Body of pancreas (tissue), 4 donors: Measurements from ENCODE around the gene FKBP7. TPM values are rescaled to one million over a fixed set of nuclear protein-coding genes. Genes with fewer than 3 reads are reported as not detected.

ENCODE experiments used
- ATAC-seq: fragments of 150-250 bp; one replicate; pipeline ENCODE4 v1.9.1; 2016
- DNase-seq, 4 donors: peaks; one replicate each; pipeline ENCODE4 v3.0.0-alpha.2; 2019
- H3K27ac ChIP-seq, 4 donors: fragments of 200-600 bp; sonication (generic); 1 replicate in 3 of 4; 2 replicates in 1 of 4; pipeline versions ENCODE4 v1.5.1 to v1.6.1; 2016 to 2019; ENCODE audit warnings: mild to moderate bottlenecking in 1 of 4, mixed read lengths in 1 of 4, moderate library complexity in 1 of 4
- H3K27me3 ChIP-seq, 2 donors: fragments of 200-600 bp; sonication (generic); one replicate each; pipeline ENCODE4 v1.6.0; 2016; ENCODE audit warnings: mild to moderate bottlenecking in 1 of 2
- H3K36me3 ChIP-seq, 2 donors: fragments of 200-600 bp; sonication (generic); replicated peaks in 1 of 2; 2 replicates each; pipeline ENCODE4 v1.5.1; 2016; ENCODE audit warnings: low read depth in 2 of 2; ENCODE audit not compliant: insufficient read depth in 1 of 2
- H3K4me1 ChIP-seq: fragments of 200-600 bp; sonication (generic); one replicate; pipeline ENCODE4 v1.6.0; 2016
- H3K4me3 ChIP-seq, 2 donors: fragments of 200-600 bp; sonication (generic); 1 replicate in 1 of 2; 2 replicates in 1 of 2; pipeline ENCODE4 v1.5.1; 2016 to 2019
- H3K9me3 ChIP-seq, 3 donors: fragments of 200-600 bp; sonication (generic); 1 replicate in 2 of 3; 2 replicates in 1 of 3; pipeline ENCODE4 v1.5.1; 2016
- CTCF ChIP-seq, 7 experiments: fragments of 450-650 bp in 4 of 7; fragments of 200-600 bp in 3 of 7; sonication (generic) in 3 of 7; IDR thresholded peaks; one replicate each; pipeline ENCODE4 v1.5.1; 2016 to 2019; ENCODE audit warnings: antibody characterized with exemption in 7 of 7
- POLR2A ChIP-seq, 3 donors: fragments of 450-650 bp; IDR thresholded peaks; one replicate each; pipeline ENCODE4 v1.6.1; 2016; ENCODE audit warnings: antibody characterized with exemption in 3 of 3, mild to moderate bottlenecking in 2 of 3
- WGBS, 2 donors: methylation state at CpG; one replicate each; pipeline ENCODE4 v1.1.5; 2017; 5-methylcytosine and 5-hydroxymethylcytosine counted together
- intact Hi-C: fragments of 100-400 bp; cut with DNase I; formaldehyde crosslinking; loops from one replicate; pipeline ENCODE4 v1.15.1; 2023
- total RNA-seq, 2 donors: library from RNA; depleted of rRNA; stranded (reverse); fragments of >200 nt; gene quantifications; one replicate each; pipeline ENCODE4 v1.1.0, GENCODE V29; 2016

The FKBP7 gene
- total RNA-seq, 2 donors from 2014 or later = 2.9 to 4.6 TPM

- intact Hi-C loops = no loop called here
- H3K36me3 ChIP-seq = peaks cover 0 to 12% of the 10 kb centered on the region in 2 donors
Observed at GRCh38 chr2:178506949-178507348, 28.5 kb upstream of the FKBP7 start.

GRCh38 chr2:178506524-178506923 lies 28.1 kb upstream of the FKBP7 start:
- TF ChIP-seq CTCF (IDR thresholded peaks at IDR 0.05) (no peak), POLR2A (IDR thresholded peaks at IDR 0.05) (no peak)
- Histone ChIP-seq H3K27me3 (no peaks in the 10 kb centered on the region), H3K36me3 (peaks cover 0 to 12% of the 10 kb centered on the region in 2 donors), H3K4me3 (no peak overlapping the region), H3K4me1 (no peaks in the 10 kb centered on the region), H3K27ac (no peak overlapping the region), H3K9me3 (no peaks in the 10 kb centered on the region)
- no peak for ATAC-seq
- intact Hi-C loops = no loop called here
- no peak for DNase-seq
- 80 to 92% methylated on average over 2 of the region's 2 CpGs for WGBS, 2 donors

More at GRCh38 chr2:178506949-178507348, 28.5 kb upstream of the FKBP7 start:
- ATAC-seq (no peak), DNase-seq (no peak)
- no peak overlapping the region for H3K27ac ChIP-seq
- 76 to 94% methylated on average over 1 of the region's 1 CpG for WGBS, 2 donors
- no peaks in the 10 kb centered on the region for H3K4me1 ChIP-seq
- no peak overlapping the region for H3K4me3 ChIP-seq
- no peak for TF ChIP-seq POLR2A (IDR thresholded peaks at IDR 0.05)
- no peaks in the 10 kb centered on the region for H3K27me3 ChIP-seq
- no peaks in the 10 kb centered on the region for H3K9me3 ChIP-seq

GRCh38 chr2:178506101-178506500 lies 27.7 kb upstream of the FKBP7 start:
- Histone ChIP-seq H3K27ac (no peak overlapping the region), H3K36me3 (peaks cover 0 to 16% of the 10 kb centered on the region in 2 donors), H3K9me3 (no peaks in the 10 kb centered on the region), H3K4me1 (no peaks in the 10 kb centered on the region), H3K4me3 (no peak overlapping the region), H3K27me3 (no peaks in the 10 kb centered on the region)
- no peak for TF ChIP-seq POLR2A (IDR thresholded peaks at IDR 0.05)
- no peak for TF ChIP-seq CTCF (IDR thresholded peaks at IDR 0.05)
- intact Hi-C loops = no loop called here
- 97 to 100% methylated on average over 1 of the region's 1 CpG for WGBS, 2 donors
- DNase-seq (no peak), ATAC-seq (no peak)

GRCh38 chr2:178502751-178503150 lies 24.4 kb upstream of the FKBP7 start:
- H3K4me3 ChIP-seq = no peak overlapping the region
- TF ChIP-seq POLR2A (IDR thresholded peaks at IDR 0.05) (no peak), CTCF (IDR thresholded peaks at IDR 0.05) (no peak)

GRCh38 chr2:178499640-178500039 lies 21.2 kb upstream of the FKBP7 start:
- TF ChIP-seq POLR2A (IDR thresholded peaks at IDR 0.05) = no peak
- TF ChIP-seq CTCF (IDR thresholded peaks at IDR 0.05) = no peak
- DNase-seq (no peak), ATAC-seq (no peak)
- intact Hi-C loops = no loop called here
- peaks cover 5 to 27% of the 10 kb centered on the region in 2 donors for H3K36me3 ChIP-seq
- H3K9me3 ChIP-seq = no peaks in the 10 kb centered on the region
- no peak overlapping the region for H3K4me3 ChIP-seq
- no peaks in the 10 kb centered on the region for H3K27me3 ChIP-seq
- no peak overlapping the region for H3K27ac ChIP-seq
- H3K4me1 ChIP-seq = no peaks in the 10 kb centered on the region
- WGBS, 2 donors = 91 to 98% methylated on average over 3 of the region's 3 CpGs

More at GRCh38 chr2:178502751-178503150, 24.4 kb upstream of the FKBP7 start:
- no peak for DNase-seq
- H3K4me1 ChIP-seq = no peaks in the 10 kb centered on the region
- peaks cover 5 to 24% of the 10 kb centered on the region in 2 donors for H3K36me3 ChIP-seq
- H3K9me3 ChIP-seq = no peaks in the 10 kb centered on the region
- H3K27me3 ChIP-seq = no peaks in the 10 kb centered on the region
- ATAC-seq = no peak
- intact Hi-C loops = no loop called here
- H3K27ac ChIP-seq = no peak overlapping the region
- 95% methylated on average over 4 of the region's 4 CpGs for WGBS, 2 donors
